MM.1S (cell line): ENCODE results near the gene ZCCHC2.

Experiments used
- DNase-seq: peaks from one replicate; pipeline ENCODE4 v3.0.0-alpha.2; 2015
- H2AFZ ChIP-seq: fragments of 300-600 bp; sonication (generic); 2 replicates; pipeline ENCODE4 v1.6.0; 2016; ENCODE audit warnings: antibody characterized with exemption, low read length
- H3F3A ChIP-seq: fragments of 300-600 bp; sonication (generic); 2 replicates; pipeline ENCODE4 v1.6.1; 2016; ENCODE audit warnings: mild to moderate bottlenecking, antibody characterized with exemption, low read length, moderate library complexity, mixed read lengths; ENCODE audit not compliant: insufficient read depth
- H3K27ac ChIP-seq: fragments of 300-600 bp; sonication (generic); 2 replicates; pipeline ENCODE4 v1.5.1; 2016; ENCODE audit warnings: mild to moderate bottlenecking, low read length
- H3K27me3 ChIP-seq: fragments of 300-600 bp; sonication (generic); replicated peaks from 2 replicates; pipeline ENCODE4 v1.6.0; 2016; ENCODE audit warnings: low read length; ENCODE audit not compliant: insufficient read depth
- H3K36me3 ChIP-seq: fragments of 300-600 bp; sonication (generic); replicated peaks from 2 replicates; pipeline ENCODE4 v1.6.1; 2016; ENCODE audit warnings: mild to moderate bottlenecking, low read length, mixed read lengths; ENCODE audit not compliant: insufficient read depth
- H3K4me1 ChIP-seq: fragments of 300-600 bp; sonication (generic); 2 replicates; pipeline ENCODE4 v1.6.1; 2016; ENCODE audit warnings: low read length, mixed read lengths
- H3K4me2 ChIP-seq: fragments of 300-600 bp; sonication (generic); 2 replicates; pipeline ENCODE4 v1.6.0; 2016; ENCODE audit warnings: low read depth, low read length
- H3K4me3 ChIP-seq: fragments of 300-600 bp; sonication (generic); 2 replicates; pipeline ENCODE4 v1.5.1; 2016; ENCODE audit warnings: low read length, mixed read lengths
- H3K79me2 ChIP-seq: fragments of 300-600 bp; sonication (generic); 2 replicates; pipeline ENCODE4 v1.6.1; 2016; ENCODE audit warnings: mixed run types, low read length, mixed read lengths
- H3K9ac ChIP-seq: fragments of 300-600 bp; sonication (generic); 2 replicates; pipeline ENCODE4 v1.6.1; 2016; ENCODE audit warnings: low read length, mixed read lengths
- H3K9me2 ChIP-seq: fragments of 300-600 bp; sonication (generic); replicated peaks from 2 replicates; pipeline ENCODE4 v1.6.1; 2016; ENCODE audit warnings: mild to moderate bottlenecking, low read length, mixed read lengths; ENCODE audit not compliant: insufficient read depth
- H3K9me3 ChIP-seq: fragments of 300-600 bp; sonication (generic); replicated peaks from 2 replicates; pipeline ENCODE4 v1.6.1; 2016; ENCODE audit warnings: mild to moderate bottlenecking, low read length, mixed read lengths; ENCODE audit not compliant: insufficient read depth
- H4K20me1 ChIP-seq: fragments of 300-600 bp; sonication (generic); 2 replicates; pipeline ENCODE4 v1.6.1; 2016; ENCODE audit warnings: mild to moderate bottlenecking, low read length, moderate library complexity, mixed read lengths; ENCODE audit not compliant: insufficient read depth
- CTCF ChIP-seq: fragments of 300-600 bp; sonication (generic); IDR thresholded peaks from 2 replicates; pipeline ENCODE4 v1.5.1; 2016; ENCODE audit warnings: antibody characterized with exemption, low read length, mixed read lengths
- EZH2 ChIP-seq: fragments of 300-600 bp; sonication (generic); optimal IDR thresholded peaks from 2 replicates; pipeline ENCODE3; 2017; ENCODE audit warnings: low read depth, mild to moderate bottlenecking, antibody characterized with exemption, low read length, mixed read lengths
- EZH2phosphoT487 ChIP-seq: fragments of 300-600 bp; sonication (generic); IDR thresholded peaks from 2 replicates; pipeline ENCODE4 v1.6.1; 2018; ENCODE audit warnings: antibody characterized with exemption, low read length

The ZCCHC2 gene

DNA sequence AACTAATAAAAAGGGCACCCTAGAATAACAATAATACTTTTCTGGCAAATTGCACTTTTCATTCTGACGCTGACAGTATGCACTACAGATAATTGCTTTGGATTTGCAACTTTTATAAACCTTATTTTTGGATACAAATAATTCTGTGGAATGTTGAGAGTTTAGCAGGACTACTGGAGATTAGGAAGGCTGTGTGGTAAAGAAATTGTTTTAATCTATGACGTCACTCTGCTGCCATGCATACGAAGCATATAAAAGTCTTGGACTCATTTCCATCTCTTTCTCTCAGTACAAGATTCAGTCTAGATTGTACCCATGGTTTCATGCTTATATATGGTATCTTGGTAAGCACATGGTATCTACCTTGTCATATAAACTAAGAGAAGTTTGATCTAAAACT, 28.1 kb upstream of the ZCCHC2 start:
- Histone ChIP-seq H3K36me3 (no peaks in the 10 kb centered on the region), H4K20me1 (no peaks in the 10 kb centered on the region), H3K4me1 (no peaks in the 10 kb centered on the region), H3K9me3 (no peaks in the 10 kb centered on the region), H3K4me2 (no peak overlapping the region), H3F3A (no peaks in the 10 kb centered on the region), H3K9me2 (no peaks in the 10 kb centered on the region), H3K9ac (no peak overlapping the region), H3K79me2 (no peaks in the 10 kb centered on the region), H3K4me3 (no peak overlapping the region), H3K27me3 (peaks cover 25% of the 10 kb centered on the region), H2AFZ (no peak overlapping the region), H3K27ac (no peak overlapping the region)
- no peak for DNase-seq
- TF ChIP-seq EZH2phosphoT487 (no peak), EZH2 (no peak), CTCF (no peak)

- TF ChIP-seq CTCF (no peak), EZH2phosphoT487 (no peak), EZH2 (no peak)
- no peaks in the 10 kb centered on the region for H3K4me1 ChIP-seq
- H3K36me3 ChIP-seq = no peaks in the 10 kb centered on the region
- no peaks in the 10 kb centered on the region for H4K20me1 ChIP-seq
- H2AFZ ChIP-seq = no peak overlapping the region
- H3K79me2 ChIP-seq = no peaks in the 10 kb centered on the region
- no peak overlapping the region for H3K4me2 ChIP-seq
- no peak overlapping the region for H3K9ac ChIP-seq
- H3F3A ChIP-seq = no peaks in the 10 kb centered on the region
- DNase-seq = no peak
- peaks cover 37% of the 10 kb centered on the region for H3K27me3 ChIP-seq
- H3K9me3 ChIP-seq = no peaks in the 10 kb centered on the region
- no peak overlapping the region for H3K27ac ChIP-seq
- no peak overlapping the region for H3K4me3 ChIP-seq
- no peaks in the 10 kb centered on the region for H3K9me2 ChIP-seq
These were observed 26.6 kb upstream of the ZCCHC2 start for GRCh38 chr18:62496262-62496661.

GRCh38 chr18:62497190-62497772, 25.5 kb upstream of the ZCCHC2 start:
- Histone ChIP-seq H3K9me3 (no peaks in the 10 kb centered on the region), H3K79me2 (no peaks in the 10 kb centered on the region), H2AFZ (no peak overlapping the region), H4K20me1 (no peaks in the 10 kb centered on the region), H3K4me2 (no peak overlapping the region), H3K36me3 (no peaks in the 10 kb centered on the region), H3K4me3 (no peak overlapping the region), H3F3A (no peaks in the 10 kb centered on the region), H3K9me2 (no peaks in the 10 kb centered on the region), H3K27me3 (peaks cover 43% of the 10 kb centered on the region), H3K27ac (no peak overlapping the region), H3K9ac (no peak overlapping the region), H3K4me1 (no peaks in the 10 kb centered on the region)
- DNase-seq = no peak
- TF ChIP-seq EZH2 (no peak), CTCF (no peak), EZH2phosphoT487 (no peak)
